HepG2 (cell line): Measurements from ENCODE around the gene SAPCD2. TPM values are rescaled to one million over a fixed set of nuclear protein-coding genes. Genes with fewer than 3 reads are reported as not detected.
A peak's percentile ranks its signal among the peaks of the same experiment; 100 is the strongest.

Experiments
- CENPT ChIP-seq: sonication (generic); formaldehyde crosslinking; IDR thresholded peaks from 2 replicates; pipeline ENCODE4 v1.8.0; 2022; ENCODE audit warnings: low read depth, mild to moderate bottlenecking, moderate library complexity, missing genetic modification reagents
- ETV5 ChIP-seq: IDR thresholded peaks from 2 replicates; pipeline ENCODE4 v1.6.1; 2018; ENCODE audit warnings: missing biosample characterization, missing genetic modification reagents, inconsistent platforms, borderline replicate concordance
- POLR2A ChIP-seq, 2 experiments: IDR thresholded peaks; 2 replicates each; pipeline ENCODE4 v1.6.1; 2011; ENCODE audit warnings: low read depth in 2 of 2, low read length in 2 of 2, mild to moderate bottlenecking in 1 of 2, moderate library complexity in 1 of 2; ENCODE audit not compliant: insufficient read depth in 1 of 2
- SP5 ChIP-seq: IDR thresholded peaks from 2 replicates; pipeline ENCODE4 v1.6.1; 2016; ENCODE audit warnings: low read depth, borderline replicate concordance
- TBP ChIP-seq: sonication (generic); formaldehyde crosslinking; IDR thresholded peaks from 2 replicates; pipeline ENCODE4 v1.5.0; 2020; ENCODE audit warnings: missing genetic modification reagents
- ZNF564 ChIP-seq: sonication (generic); formaldehyde crosslinking; IDR thresholded peaks from 2 replicates; pipeline ENCODE4 v1.8.1; 2023; ENCODE audit warnings: mild to moderate bottlenecking, missing genetic modification reagents
- polyA plus RNA-seq, 8 experiments: library from polyadenylated mRNA; depleted of rRNA in 3 of 8; stranded (reverse) in 7 of 8; unstranded in 1 of 8; fragments of >200 nt; fragmentation: Illumina TruSeq in 4 of 8; extraction: Trizol in 4 of 8; gene quantifications; 2 replicates each; pipeline versions ENCODE4 v1.2.1 to v1.2.3, GENCODE V29; 2011 to 2016; ENCODE audit warnings: low read depth in 4 of 8, missing spikeins in 1 of 8, mixed read lengths in 1 of 8; ENCODE audit not compliant: insufficient read depth in 1 of 8
- total RNA-seq, 5 experiments: library from RNA; depleted of rRNA; stranded (reverse); fragments of >200 nt; fragmentation: Illumina TruSeq; extraction: Trizol; gene quantifications; 2 replicates each; pipeline ENCODE4 v1.2.3, GENCODE V29; 2016; ENCODE audit warnings: low read depth in 1 of 5
- TF ChIP-seq, protein P1 (sequence below): sonication (generic); formaldehyde crosslinking; IDR thresholded peaks from 2 replicates; pipeline ENCODE4 v1.4.0; 2020; ENCODE audit warnings: missing genetic modification reagents
- TF ChIP-seq, protein P2 (sequence below): sonication (generic); formaldehyde crosslinking; IDR thresholded peaks from 2 replicates; pipeline ENCODE4 v1.4.0; 2020; ENCODE audit warnings: missing genetic modification reagents, borderline replicate concordance
- TF ChIP-seq, protein P3 (sequence below): sonication (generic); formaldehyde crosslinking; IDR thresholded peaks from 2 replicates; pipeline ENCODE4 v1.9.0; 2021; ENCODE audit warnings: missing genetic modification reagents, borderline replicate concordance
- TF ChIP-seq, protein P4 (sequence below): sonication (generic); formaldehyde crosslinking; IDR thresholded peaks from 2 replicates; pipeline ENCODE4 v1.5.1; 2020; ENCODE audit warnings: missing genetic modification reagents, mild to moderate bottlenecking, borderline replicate concordance
- TF ChIP-seq, protein P5 (sequence below): sonication (generic); formaldehyde crosslinking; IDR thresholded peaks from 2 replicates; pipeline ENCODE4 v1.4.0; 2020; ENCODE audit warnings: missing genetic modification reagents, mild to moderate bottlenecking, borderline replicate concordance

SAPCD2 gene
- total and polyA plus RNA-seq, 2 of the 13 experiments (the other 11 are each of a cell fraction or from before 2014, with no cell fraction given), result 21.9 to 42.8 TPM

DNA sequence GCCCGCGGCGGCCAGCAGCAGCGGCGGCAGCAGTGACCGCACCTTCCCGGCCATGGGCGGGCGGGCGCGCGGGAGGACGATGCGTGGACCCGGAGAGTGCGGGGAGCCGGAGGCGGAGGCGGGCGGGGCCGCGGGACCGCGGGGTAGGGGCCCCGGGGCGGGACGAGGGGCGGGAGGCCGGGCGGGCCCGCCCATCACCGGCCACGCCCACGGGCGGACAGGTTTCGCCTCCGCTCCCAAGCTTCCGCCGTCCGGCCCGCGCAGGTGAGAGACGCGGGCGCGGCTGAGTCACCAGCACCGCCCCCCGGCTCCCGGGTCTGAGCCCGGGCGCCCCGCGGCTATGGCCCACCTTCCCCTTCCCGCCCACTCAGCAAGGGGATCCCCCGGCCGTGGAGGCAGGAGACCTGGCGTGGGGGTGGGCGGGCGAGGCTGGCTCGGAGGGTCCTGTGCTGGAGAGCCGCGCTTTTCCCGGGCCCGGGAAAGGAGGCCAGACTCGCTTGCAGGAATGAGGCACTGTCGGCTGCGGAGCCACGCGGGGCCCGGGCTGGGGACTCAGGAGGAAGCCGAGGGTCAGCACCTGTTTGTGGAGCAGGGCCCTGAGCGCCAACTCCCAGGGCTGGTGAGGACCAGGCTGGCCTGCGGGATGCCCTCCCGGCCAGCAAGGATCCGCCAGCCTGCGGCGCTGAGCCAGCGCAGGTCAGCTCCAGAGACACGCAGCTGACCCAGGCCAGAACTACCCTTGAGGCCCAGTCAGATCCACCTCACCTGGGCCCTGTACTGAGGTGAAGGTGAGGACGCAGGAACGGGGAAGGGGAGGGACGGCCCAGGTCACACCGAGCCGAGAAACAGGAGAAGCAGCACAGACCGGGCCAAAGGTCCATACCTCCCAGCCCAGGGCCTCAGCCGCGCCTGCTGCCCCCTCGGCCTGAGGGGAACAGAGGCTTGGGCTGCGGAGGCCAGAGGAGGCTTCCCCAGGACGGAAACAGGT, 16.1 kb downstream of the SAPCD2 start, which contains the start of gene ENTPD2 (continued):
- TF ChIP-seq, protein P1, sequence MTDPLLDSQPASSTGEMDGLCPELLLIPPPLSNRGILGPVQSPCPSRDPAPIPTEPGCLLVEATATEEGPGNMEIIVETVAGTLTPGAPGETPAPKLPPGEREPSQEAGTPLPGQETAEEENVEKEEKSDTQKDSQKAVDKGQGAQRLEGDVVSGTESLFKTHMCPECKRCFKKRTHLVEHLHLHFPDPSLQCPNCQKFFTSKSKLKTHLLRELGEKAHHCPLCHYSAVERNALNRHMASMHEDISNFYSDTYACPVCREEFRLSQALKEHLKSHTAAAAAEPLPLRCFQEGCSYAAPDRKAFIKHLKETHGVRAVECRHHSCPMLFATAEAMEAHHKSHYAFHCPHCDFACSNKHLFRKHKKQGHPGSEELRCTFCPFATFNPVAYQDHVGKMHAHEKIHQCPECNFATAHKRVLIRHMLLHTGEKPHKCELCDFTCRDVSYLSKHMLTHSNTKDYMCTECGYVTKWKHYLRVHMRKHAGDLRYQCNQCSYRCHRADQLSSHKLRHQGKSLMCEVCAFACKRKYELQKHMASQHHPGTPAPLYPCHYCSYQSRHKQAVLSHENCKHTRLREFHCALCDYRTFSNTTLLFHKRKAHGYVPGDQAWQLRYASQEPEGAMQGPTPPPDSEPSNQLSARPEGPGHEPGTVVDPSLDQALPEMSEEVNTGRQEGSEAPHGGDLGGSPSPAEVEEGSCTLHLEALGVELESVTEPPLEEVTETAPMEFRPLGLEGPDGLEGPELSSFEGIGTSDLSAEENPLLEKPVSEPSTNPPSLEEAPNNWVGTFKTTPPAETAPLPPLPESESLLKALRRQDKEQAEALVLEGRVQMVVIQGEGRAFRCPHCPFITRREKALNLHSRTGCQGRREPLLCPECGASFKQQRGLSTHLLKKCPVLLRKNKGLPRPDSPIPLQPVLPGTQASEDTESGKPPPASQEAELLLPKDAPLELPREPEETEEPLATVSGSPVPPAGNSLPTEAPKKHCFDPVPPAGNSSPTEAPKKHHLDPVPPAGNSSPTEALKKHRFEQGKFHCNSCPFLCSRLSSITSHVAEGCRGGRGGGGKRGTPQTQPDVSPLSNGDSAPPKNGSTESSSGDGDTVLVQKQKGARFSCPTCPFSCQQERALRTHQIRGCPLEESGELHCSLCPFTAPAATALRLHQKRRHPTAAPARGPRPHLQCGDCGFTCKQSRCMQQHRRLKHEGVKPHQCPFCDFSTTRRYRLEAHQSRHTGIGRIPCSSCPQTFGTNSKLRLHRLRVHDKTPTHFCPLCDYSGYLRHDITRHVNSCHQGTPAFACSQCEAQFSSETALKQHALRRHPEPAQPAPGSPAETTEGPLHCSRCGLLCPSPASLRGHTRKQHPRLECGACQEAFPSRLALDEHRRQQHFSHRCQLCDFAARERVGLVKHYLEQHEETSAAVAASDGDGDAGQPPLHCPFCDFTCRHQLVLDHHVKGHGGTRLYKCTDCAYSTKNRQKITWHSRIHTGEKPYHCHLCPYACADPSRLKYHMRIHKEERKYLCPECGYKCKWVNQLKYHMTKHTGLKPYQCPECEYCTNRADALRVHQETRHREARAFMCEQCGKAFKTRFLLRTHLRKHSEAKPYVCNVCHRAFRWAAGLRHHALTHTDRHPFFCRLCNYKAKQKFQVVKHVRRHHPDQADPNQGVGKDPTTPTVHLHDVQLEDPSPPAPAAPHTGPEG (CRISPR knock-in tag), result 0 out of 2 replicates have a peak, but pooled peaks have one; percentile 48
- TF ChIP-seq, protein P2, sequence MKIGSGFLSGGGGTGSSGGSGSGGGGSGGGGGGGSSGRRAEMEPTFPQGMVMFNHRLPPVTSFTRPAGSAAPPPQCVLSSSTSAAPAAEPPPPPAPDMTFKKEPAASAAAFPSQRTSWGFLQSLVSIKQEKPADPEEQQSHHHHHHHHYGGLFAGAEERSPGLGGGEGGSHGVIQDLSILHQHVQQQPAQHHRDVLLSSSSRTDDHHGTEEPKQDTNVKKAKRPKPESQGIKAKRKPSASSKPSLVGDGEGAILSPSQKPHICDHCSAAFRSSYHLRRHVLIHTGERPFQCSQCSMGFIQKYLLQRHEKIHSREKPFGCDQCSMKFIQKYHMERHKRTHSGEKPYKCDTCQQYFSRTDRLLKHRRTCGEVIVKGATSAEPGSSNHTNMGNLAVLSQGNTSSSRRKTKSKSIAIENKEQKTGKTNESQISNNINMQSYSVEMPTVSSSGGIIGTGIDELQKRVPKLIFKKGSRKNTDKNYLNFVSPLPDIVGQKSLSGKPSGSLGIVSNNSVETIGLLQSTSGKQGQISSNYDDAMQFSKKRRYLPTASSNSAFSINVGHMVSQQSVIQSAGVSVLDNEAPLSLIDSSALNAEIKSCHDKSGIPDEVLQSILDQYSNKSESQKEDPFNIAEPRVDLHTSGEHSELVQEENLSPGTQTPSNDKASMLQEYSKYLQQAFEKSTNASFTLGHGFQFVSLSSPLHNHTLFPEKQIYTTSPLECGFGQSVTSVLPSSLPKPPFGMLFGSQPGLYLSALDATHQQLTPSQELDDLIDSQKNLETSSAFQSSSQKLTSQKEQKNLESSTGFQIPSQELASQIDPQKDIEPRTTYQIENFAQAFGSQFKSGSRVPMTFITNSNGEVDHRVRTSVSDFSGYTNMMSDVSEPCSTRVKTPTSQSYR (CRISPR knock-in tag), result no peak
- TF ChIP-seq ZNF564 (CRISPR knock-in tag) (peak; percentile 71), ETV5 (peak; percentile 59; the same call in 1 of the 2 replicates), SP5 (CRISPR knock-in tag) (0 out of 2 replicates have a peak, but pooled peaks have one; percentile 46), TBP (CRISPR knock-in tag) (peak; percentile 51; the same call in 1 of the 2 replicates), CENPT (CRISPR knock-in tag) (peak; percentile 34; the same call in 1 of the 2 replicates), POLR2A (IDR thresholded peaks at IDR 0.05; ENCODE audit: insufficient read depth in 1 of 2, low read depth in 2 of 2, low read length in 2 of 2) (peak in 1 of 2 experiments; percentile 29; a peak in 1 of 4 replicates)
- TF ChIP-seq, protein P3, sequence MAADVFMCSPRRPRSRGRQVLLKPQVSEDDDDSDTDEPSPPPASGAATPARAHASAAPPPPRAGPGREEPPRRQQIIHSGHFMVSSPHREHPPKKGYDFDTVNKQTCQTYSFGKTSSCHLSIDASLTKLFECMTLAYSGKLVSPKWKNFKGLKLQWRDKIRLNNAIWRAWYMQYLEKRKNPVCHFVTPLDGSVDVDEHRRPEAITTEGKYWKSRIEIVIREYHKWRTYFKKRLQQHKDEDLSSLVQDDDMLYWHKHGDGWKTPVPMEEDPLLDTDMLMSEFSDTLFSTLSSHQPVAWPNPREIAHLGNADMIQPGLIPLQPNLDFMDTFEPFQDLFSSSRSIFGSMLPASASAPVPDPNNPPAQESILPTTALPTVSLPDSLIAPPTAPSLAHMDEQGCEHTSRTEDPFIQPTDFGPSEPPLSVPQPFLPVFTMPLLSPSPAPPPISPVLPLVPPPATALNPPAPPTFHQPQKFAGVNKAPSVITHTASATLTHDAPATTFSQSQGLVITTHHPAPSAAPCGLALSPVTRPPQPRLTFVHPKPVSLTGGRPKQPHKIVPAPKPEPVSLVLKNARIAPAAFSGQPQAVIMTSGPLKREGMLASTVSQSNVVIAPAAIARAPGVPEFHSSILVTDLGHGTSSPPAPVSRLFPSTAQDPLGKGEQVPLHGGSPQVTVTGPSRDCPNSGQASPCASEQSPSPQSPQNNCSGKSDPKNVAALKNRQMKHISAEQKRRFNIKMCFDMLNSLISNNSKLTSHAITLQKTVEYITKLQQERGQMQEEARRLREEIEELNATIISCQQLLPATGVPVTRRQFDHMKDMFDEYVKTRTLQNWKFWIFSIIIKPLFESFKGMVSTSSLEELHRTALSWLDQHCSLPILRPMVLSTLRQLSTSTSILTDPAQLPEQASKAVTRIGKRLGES (CRISPR knock-in tag), result 0 out of 2 replicates have a peak, but pooled peaks have one; percentile 33
- TF ChIP-seq, protein P4, sequence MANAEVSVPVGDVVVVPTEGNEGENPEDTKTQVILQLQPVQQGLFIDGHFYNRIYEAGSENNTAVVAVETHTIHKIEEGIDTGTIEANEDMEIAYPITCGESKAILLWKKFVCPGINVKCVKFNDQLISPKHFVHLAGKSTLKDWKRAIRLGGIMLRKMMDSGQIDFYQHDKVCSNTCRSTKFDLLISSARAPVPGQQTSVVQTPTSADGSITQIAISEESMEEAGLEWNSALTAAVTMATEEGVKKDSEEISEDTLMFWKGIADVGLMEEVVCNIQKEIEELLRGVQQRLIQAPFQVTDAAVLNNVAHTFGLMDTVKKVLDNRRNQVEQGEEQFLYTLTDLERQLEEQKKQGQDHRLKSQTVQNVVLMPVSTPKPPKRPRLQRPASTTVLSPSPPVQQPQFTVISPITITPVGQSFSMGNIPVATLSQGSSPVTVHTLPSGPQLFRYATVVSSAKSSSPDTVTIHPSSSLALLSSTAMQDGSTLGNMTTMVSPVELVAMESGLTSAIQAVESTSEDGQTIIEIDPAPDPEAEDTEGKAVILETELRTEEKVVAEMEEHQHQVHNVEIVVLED (CRISPR knock-in tag), result no peak
- TF ChIP-seq, protein P5, sequence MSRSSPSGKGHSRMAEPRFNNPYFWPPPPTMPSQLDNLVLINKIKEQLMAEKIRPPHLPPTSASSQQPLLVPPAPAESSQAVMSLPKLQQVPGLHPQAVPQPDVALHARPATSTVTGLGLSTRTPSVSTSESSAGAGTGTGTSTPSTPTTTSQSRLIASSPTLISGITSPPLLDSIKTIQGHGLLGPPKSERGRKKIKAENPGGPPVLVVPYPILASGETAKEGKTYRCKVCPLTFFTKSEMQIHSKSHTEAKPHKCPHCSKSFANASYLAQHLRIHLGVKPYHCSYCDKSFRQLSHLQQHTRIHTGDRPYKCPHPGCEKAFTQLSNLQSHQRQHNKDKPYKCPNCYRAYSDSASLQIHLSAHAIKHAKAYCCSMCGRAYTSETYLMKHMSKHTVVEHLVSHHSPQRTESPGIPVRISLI (CRISPR knock-in tag), result peak; percentile 8; the same call in 1 of the 2 replicates
